Measurements from ENCODE around the gene TIAM2. TPM values are rescaled to one million over a fixed set of nuclear protein-coding genes. Genes with fewer than 3 reads are reported as not detected.
"Not testable (repeated sequence)": the region's sequence is repeated elsewhere in the genome, so short reads cannot be mapped to it uniquely, and the experiment has no call there.

Gene TIAM2
- total RNA-seq, 1 donor from 2014 or later = 36.8 TPM

- DNase-seq (ENCODE audit: low read depth, low spot score) = no peak
- peaks cover 3% of the 10 kb centered on the region for H3K36me3 Mint-ChIP-seq (ENCODE audit: low read depth)
- TF ChIP-seq CTCF (conservative IDR thresholded peaks at IDR 0.05) = no peak
- H3K27me3 Mint-ChIP-seq (ENCODE audit: low read depth) = no peaks in the 10 kb centered on the region
- H3K4me1 Mint-ChIP-seq = peaks cover 34% of the 10 kb centered on the region
- H3K4me3 Mint-ChIP-seq = no peak overlapping the region
- H3K9me3 Mint-ChIP-seq = no peaks in the 10 kb centered on the region
- peak overlapping the region; percentile 69 for H3K27ac Mint-ChIP-seq (ENCODE audit: unreplicated experiment)
Observed at GRCh38 chr6:155010940-155011339, 15.8 kb downstream of the TIAM2 start.

- Mint-ChIP-seq H3K9me3 (no peaks in the 10 kb centered on the region), H3K4me3 (no peak overlapping the region), H3K27me3 (ENCODE audit: low read depth) (no peaks in the 10 kb centered on the region), H3K27ac (ENCODE audit: unreplicated experiment) (no peak overlapping the region), H3K36me3 (ENCODE audit: low read depth) (peaks cover 3% of the 10 kb centered on the region), H3K4me1 (peaks cover 38% of the 10 kb centered on the region)
- no peak for DNase-seq (ENCODE audit: low read depth, low spot score)
- TF ChIP-seq CTCF (conservative IDR thresholded peaks at IDR 0.05) = no peak
Observed at GRCh38 chr6:155011809-155012291, 16.7 kb downstream of the TIAM2 start.

GRCh38 chr6:155013457-155013876 is 18.4 kb downstream of the TIAM2 start:
- Mint-ChIP-seq H3K36me3 (ENCODE audit: low read depth) (peaks cover 3% of the 10 kb centered on the region), H3K27me3 (ENCODE audit: low read depth) (no peaks in the 10 kb centered on the region), H3K9me3 (no peaks in the 10 kb centered on the region), H3K27ac (ENCODE audit: unreplicated experiment) (no peak overlapping the region), H3K4me3 (no peak overlapping the region), H3K4me1 (peaks cover 31% of the 10 kb centered on the region)
- TF ChIP-seq CTCF (conservative IDR thresholded peaks at IDR 0.05) = no peak
- no peak for DNase-seq (ENCODE audit: low read depth, low spot score)

GRCh38 chr6:155014137-155014536 is 19.0 kb downstream of the TIAM2 start:
- Mint-ChIP-seq H3K9me3 (no peaks in the 10 kb centered on the region), H3K36me3 (ENCODE audit: low read depth) (peaks cover 3% of the 10 kb centered on the region), H3K27me3 (ENCODE audit: low read depth) (no peaks in the 10 kb centered on the region), H3K4me3 (no peak overlapping the region), H3K4me1 (peaks cover 31% of the 10 kb centered on the region), H3K27ac (ENCODE audit: unreplicated experiment) (no peak overlapping the region)
- TF ChIP-seq CTCF (conservative IDR thresholded peaks at IDR 0.05) = no peak
- no peak for DNase-seq (ENCODE audit: low read depth, low spot score)

- H3K27me3 Mint-ChIP-seq (ENCODE audit: low read depth) = no peaks in the 10 kb centered on the region
- H3K9me3 Mint-ChIP-seq = no peaks in the 10 kb centered on the region
- H3K27ac Mint-ChIP-seq (ENCODE audit: unreplicated experiment) = no peak overlapping the region
- H3K36me3 Mint-ChIP-seq (ENCODE audit: low read depth) = peaks cover 3% of the 10 kb centered on the region
- peaks cover 31% of the 10 kb centered on the region for H3K4me1 Mint-ChIP-seq
- no peak for TF ChIP-seq CTCF (conservative IDR thresholded peaks at IDR 0.05)
- no peak overlapping the region for H3K4me3 Mint-ChIP-seq
- no peak for DNase-seq (ENCODE audit: low read depth, low spot score)
Observed at GRCh38 chr6:155014670-155015300, 19.7 kb downstream of the TIAM2 start.

GRCh38 chr6:155018415-155018814 is 23.3 kb downstream of the TIAM2 start:
- not testable (repeated sequence) for H3K27ac Mint-ChIP-seq (ENCODE audit: unreplicated experiment); H3K4me3 Mint-ChIP-seq

More at GRCh38 chr6:155018415-155018814, 23.3 kb downstream of the TIAM2 start:
- H3K9me3 Mint-ChIP-seq; H3K36me3 Mint-ChIP-seq (ENCODE audit: low read depth); DNase-seq (ENCODE audit: low read depth, low spot score); H3K27me3 Mint-ChIP-seq (ENCODE audit: low read depth): not testable (repeated sequence)
- peaks cover 21% of the 10 kb centered on the region for H3K4me1 Mint-ChIP-seq

Data from neural crest cell (in vitro differentiated cells).